Uterus (tissue), 2 donors: Measurements from ENCODE around the gene SGIP1.

Experiments
- CTCF ChIP-seq, 4 experiments: fragments of 200-600 bp in 2 of 4; fragments of 450-650 bp in 2 of 4; sonication (generic) in 2 of 4; IDR thresholded peaks; one replicate each; pipeline ENCODE4 v1.5.1; 2016 to 2019; ENCODE audit warnings: antibody characterized with exemption in 4 of 4, mild to moderate bottlenecking in 2 of 4, moderate library complexity in 1 of 4
- POLR2A ChIP-seq, 2 donors: fragments of 450-650 bp; IDR thresholded peaks; one replicate each; pipeline ENCODE4 v1.6.1; 2016; ENCODE audit warnings: antibody characterized with exemption in 2 of 2, mild to moderate bottlenecking in 1 of 2, moderate library complexity in 1 of 2

DNA sequence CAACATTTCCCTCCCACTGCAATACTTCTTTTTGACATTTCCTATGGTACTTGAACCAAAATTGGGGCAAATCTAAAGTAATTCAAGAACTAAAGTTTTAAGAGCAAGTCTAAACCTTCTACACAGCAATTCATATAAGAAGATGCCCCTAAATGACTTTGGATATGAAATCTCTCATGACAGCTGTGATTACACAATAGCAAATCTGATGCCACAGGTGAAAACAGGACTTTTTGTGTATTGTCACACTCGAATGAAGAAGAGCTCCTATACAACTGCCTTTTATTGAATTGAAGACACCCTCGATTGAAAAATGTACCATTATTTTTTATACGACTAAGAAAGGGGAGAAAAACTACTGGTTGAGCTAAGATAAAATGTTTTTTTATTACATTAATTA lies 158.7 kb downstream of the SGIP1 start:
- TF ChIP-seq CTCF (IDR thresholded peaks at IDR 0.05) (no peak), POLR2A (IDR thresholded peaks at IDR 0.05) (no peak)
